ENCODE data around the gene PEX7.

Gene PEX7

GRCh38 chr6:136880748-136881460 lies 58.5 kb downstream of the PEX7 start:
- no peak for DNase-seq (ENCODE audit: low read depth)
- no peak overlapping the region for H3K4me3 ChIP-seq (replicated peaks; ENCODE audit: low read depth, low read length)
- no peak for TF ChIP-seq CTCF (IDR thresholded peaks at IDR 0.05; ENCODE audit: low read length, missing control alignments)

DNA sequence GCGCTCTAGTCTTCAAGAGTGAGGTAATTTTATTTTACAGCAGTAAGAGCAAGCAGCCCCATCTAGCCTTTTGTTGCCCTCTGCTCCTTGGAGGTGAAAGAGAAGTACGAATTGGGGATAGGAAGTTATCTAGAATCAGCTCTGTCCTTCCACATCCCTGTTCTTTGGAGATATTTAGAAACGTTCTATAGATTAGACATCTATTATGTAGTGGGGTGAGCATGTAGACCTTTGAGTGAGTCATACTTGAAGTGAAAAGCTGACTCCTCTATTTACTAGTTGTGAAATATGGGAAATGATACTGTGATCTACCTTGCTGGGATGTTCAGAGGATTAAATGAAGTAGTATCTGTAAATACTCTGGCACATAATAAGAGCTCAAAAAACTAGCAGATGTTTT lies 63.7 kb downstream of the PEX7 start:
- no peak overlapping the region for H3K4me3 ChIP-seq (replicated peaks; ENCODE audit: low read depth, low read length)
- peak; percentile 21 for DNase-seq (ENCODE audit: low read depth)
- no peak for TF ChIP-seq CTCF (IDR thresholded peaks at IDR 0.05; ENCODE audit: low read length, missing control alignments)

DNA sequence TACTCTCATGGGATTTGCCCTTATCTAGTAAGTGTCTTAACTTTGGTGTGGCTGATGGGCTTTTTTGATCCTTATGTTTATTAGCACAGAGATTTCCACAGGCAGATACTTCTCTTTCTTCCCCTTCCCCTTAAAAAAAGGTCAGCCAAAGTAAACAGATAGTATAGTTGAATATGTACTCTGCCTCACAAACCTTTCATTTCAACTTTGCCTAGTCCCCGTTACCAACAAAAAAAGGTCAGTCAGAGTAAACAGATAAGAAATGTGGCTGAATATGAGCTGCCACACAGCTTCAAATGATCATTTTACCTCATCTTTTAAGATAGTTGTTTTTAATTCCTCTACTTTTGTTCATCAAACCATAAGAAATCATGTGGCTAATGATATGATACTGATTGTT lies 65.6 kb downstream of the PEX7 start:
- DNase-seq (ENCODE audit: low read depth) = no peak
- TF ChIP-seq CTCF (IDR thresholded peaks at IDR 0.05; ENCODE audit: low read length, missing control alignments) = no peak
- H3K4me3 ChIP-seq (replicated peaks; ENCODE audit: low read depth, low read length) = no peak overlapping the region

- TF ChIP-seq CTCF (IDR thresholded peaks at IDR 0.05; ENCODE audit: low read length, missing control alignments) = no peak
- H3K4me3 ChIP-seq (replicated peaks; ENCODE audit: low read depth, low read length) = no peak overlapping the region
- no peak for DNase-seq (ENCODE audit: low read depth)
Measured at GRCh38 chr6:136889271-136890193, 67.1 kb downstream of the PEX7 start.

- no peak for TF ChIP-seq CTCF (IDR thresholded peaks at IDR 0.05; ENCODE audit: low read length, missing control alignments)
- no peak overlapping the region for H3K4me3 ChIP-seq (replicated peaks; ENCODE audit: low read depth, low read length)
- DNase-seq (ENCODE audit: low read depth) = no peak
Measured at GRCh38 chr6:136890194-136890839, 67.9 kb downstream of the PEX7 start.

- DNase-seq (ENCODE audit: low read depth) = no peak
- H3K4me3 ChIP-seq (replicated peaks; ENCODE audit: low read depth, low read length) = no peak overlapping the region
- TF ChIP-seq CTCF (IDR thresholded peaks at IDR 0.05; ENCODE audit: low read length, missing control alignments) = no peak
Measured at GRCh38 chr6:136890986-136891385, 68.6 kb downstream of the PEX7 start.

All from fibroblast of pulmonary artery (primary cell).